OCI-LY3 (cell line): ENCODE data around the gene HOXD8.

Experiments used
- H2AFZ ChIP-seq: fragments of 200-600, 300-600 bp; shearing (Covaris generic); 2 replicates; pipeline ENCODE4 v1.6.0; 2014; ENCODE audit warnings: antibody characterized with exemption, low read depth, low read length
- H3K27ac ChIP-seq: fragments of 200-600, 300-600 bp; sonication (generic); 2 replicates; pipeline ENCODE4 v1.5.1; 2014; ENCODE audit warnings: mild to moderate bottlenecking, low read length, moderate library complexity, mixed read lengths
- H3K27me3 ChIP-seq: fragments of 200-600, 300-600 bp; sonication (generic); 2 replicates; pipeline ENCODE4 v1.6.1; 2014; ENCODE audit warnings: low read depth, low read length, mixed read lengths
- H3K36me3 ChIP-seq: fragments of 200-600, 300-600 bp; sonication (generic); replicated peaks from 2 replicates; pipeline ENCODE3; 2014; ENCODE audit warnings: low read depth, low read length, mixed read lengths
- H3K4me1 ChIP-seq: fragments of 300-600, 200-600 bp; sonication (generic); 2 replicates; pipeline ENCODE4 v1.6.1; 2014; ENCODE audit warnings: low read length, mixed read lengths
- H3K4me2 ChIP-seq: fragments of 200-600, 300-600 bp; sonication (generic); 2 replicates; pipeline ENCODE4 v1.6.1; 2014; ENCODE audit warnings: low read length, mixed read lengths
- H3K4me3 ChIP-seq: fragments of 300-600, 200-600 bp; sonication (generic); 2 replicates; pipeline ENCODE4 v1.5.1; 2014; ENCODE audit warnings: antibody characterized with exemption, mild to moderate bottlenecking, low read length, moderate library complexity
- H3K79me2 ChIP-seq: fragments of 300-600, 200-600 bp; shearing (Covaris generic); 2 replicates; pipeline ENCODE4 v1.6.1; 2014; ENCODE audit warnings: mild to moderate bottlenecking, low read length, mixed read lengths
- H3K9ac ChIP-seq: fragments of 300-600, 200-600 bp; shearing (Covaris generic); 2 replicates; pipeline ENCODE4 v1.6.0; 2014; ENCODE audit warnings: mild to moderate bottlenecking, low read length, moderate library complexity
- H3K9me3 ChIP-seq: fragments of 200-600, 300-600 bp; shearing (Covaris generic); 2 replicates; pipeline ENCODE4 v1.6.1; 2014; ENCODE audit warnings: low read length, mixed read lengths; ENCODE audit not compliant: insufficient read depth
- H4K20me1 ChIP-seq: fragments of 200-600, 300-600 bp; sonication (generic); 2 replicates; pipeline ENCODE4 v1.6.1; 2016; ENCODE audit warnings: low read length, mixed read lengths; ENCODE audit not compliant: insufficient read depth
- CTCF ChIP-seq: fragments of 200-600, 300-600 bp; sonication (generic); IDR thresholded peaks from 2 replicates; pipeline ENCODE4 v1.5.1; 2014; ENCODE audit warnings: antibody characterized with exemption, low read length, low read depth
- EZH2phosphoT487 ChIP-seq: fragments of 200-600 bp; shearing (Covaris generic); IDR thresholded peaks from 2 replicates; pipeline ENCODE4 v1.6.1; 2018; ENCODE audit warnings: antibody characterized with exemption, mixed run types, low read depth

HOXD8 gene

GRCh38 chr2:176087330-176088047 is 42.0 kb upstream of the HOXD8 start:
- no peak overlapping the region for H3K4me3 ChIP-seq
- no peak overlapping the region for H3K9ac ChIP-seq
- H3K9me3 ChIP-seq: no peaks in the 10 kb centered on the region
- no peak overlapping the region for H3K4me2 ChIP-seq
- H3K4me1 ChIP-seq: no peaks in the 10 kb centered on the region
- H3K27me3 ChIP-seq: no peaks in the 10 kb centered on the region; the same call in 1 of the 2 replicates
- H2AFZ ChIP-seq: no peak overlapping the region
- no peak for TF ChIP-seq CTCF
- TF ChIP-seq EZH2phosphoT487: no peak
- no peak overlapping the region for H3K27ac ChIP-seq
- H3K79me2 ChIP-seq: no peaks in the 10 kb centered on the region
- H3K36me3 ChIP-seq: no peaks in the 10 kb centered on the region
- no peaks in the 10 kb centered on the region for H4K20me1 ChIP-seq

GRCh38 chr2:176088048-176088936 is 41.2 kb upstream of the HOXD8 start:
- Histone ChIP-seq H3K36me3 (no peaks in the 10 kb centered on the region), H3K4me3 (peak overlapping the region; percentile 63; the same call in 1 of the 2 replicates), H3K79me2 (no peaks in the 10 kb centered on the region), H3K4me1 (no peaks in the 10 kb centered on the region), H3K27ac (no peak overlapping the region), H2AFZ (no peak overlapping the region; the same call in 1 of the 2 replicates), H3K4me2 (peak overlapping the region; percentile 51), H4K20me1 (no peaks in the 10 kb centered on the region), H3K27me3 (no peaks in the 10 kb centered on the region; the same call in 1 of the 2 replicates), H3K9me3 (no peaks in the 10 kb centered on the region), H3K9ac (no peak overlapping the region)
- TF ChIP-seq CTCF: peak; percentile 49
- no peak for TF ChIP-seq EZH2phosphoT487

- H2AFZ ChIP-seq: no peak overlapping the region
- no peaks in the 10 kb centered on the region for H3K9me3 ChIP-seq
- H3K9ac ChIP-seq: no peak overlapping the region
- H3K4me3 ChIP-seq: no peak overlapping the region
- H3K36me3 ChIP-seq: no peaks in the 10 kb centered on the region
- no peaks in the 10 kb centered on the region; the same call in 1 of the 2 replicates for H3K27me3 ChIP-seq
- no peaks in the 10 kb centered on the region for H3K4me1 ChIP-seq
- H3K79me2 ChIP-seq: no peaks in the 10 kb centered on the region
- no peak overlapping the region for H3K27ac ChIP-seq
- H4K20me1 ChIP-seq: no peaks in the 10 kb centered on the region
- no peak for TF ChIP-seq EZH2phosphoT487
- no peak for TF ChIP-seq CTCF
- H3K4me2 ChIP-seq: 0 out of 2 replicates have a peak overlapping the region, but pooled peaks have one; percentile 51
These were observed 40.3 kb upstream of the HOXD8 start for GRCh38 chr2:176088937-176089842.
